Loucy (cell line): ENCODE results near the gene ZNF665.

Source experiments
- H2AFZ ChIP-seq: fragments of 200-600 bp; sonication (generic); 2 replicates; pipeline ENCODE4 v1.6.0; 2016; ENCODE audit warnings: antibody characterized with exemption, mild to moderate bottlenecking, low read length, moderate library complexity
- H3F3A ChIP-seq: fragments of 200-600 bp; 2 replicates; pipeline ENCODE4 v1.6.0; 2016; ENCODE audit warnings: antibody characterized with exemption, low read depth, mild to moderate bottlenecking
- H3K27me3 ChIP-seq: fragments of 200-600 bp; sonication (generic); 2 replicates; pipeline ENCODE4 v1.6.1; 2014; ENCODE audit warnings: low read length, mild to moderate bottlenecking; ENCODE audit not compliant: insufficient read depth, poor library complexity, severe bottlenecking
- H3K36me3 ChIP-seq: fragments of 200-600 bp; sonication (generic); 2 replicates; pipeline ENCODE4 v1.6.1; 2016; ENCODE audit warnings: low read length; ENCODE audit not compliant: insufficient read depth
- H3K4me1 ChIP-seq: fragments of 200-600 bp; sonication (generic); 2 replicates; pipeline ENCODE4 v1.5.1; 2014; ENCODE audit warnings: low read length, mild to moderate bottlenecking; ENCODE audit not compliant: insufficient read depth, poor library complexity, severe bottlenecking
- H3K4me2 ChIP-seq: fragments of 200-600 bp; sonication (generic); 2 replicates; pipeline ENCODE4 v1.6.0; 2014; ENCODE audit warnings: antibody characterized with exemption, low read length, low read depth, mild to moderate bottlenecking; ENCODE audit not compliant: poor library complexity, severe bottlenecking
- H3K4me3 ChIP-seq: fragments of 200-600 bp; sonication (generic); 2 replicates; pipeline ENCODE4 v1.5.1; 2014; ENCODE audit warnings: low read length, mild to moderate bottlenecking, mixed read lengths; ENCODE audit not compliant: poor library complexity, severe bottlenecking
- H3K79me2 ChIP-seq: fragments of 200-600 bp; sonication (generic); 2 replicates; pipeline ENCODE4 v1.6.1; 2014; ENCODE audit warnings: low read length; ENCODE audit not compliant: insufficient read depth
- H3K9ac ChIP-seq: fragments of 200-600 bp; sonication (generic); 2 replicates; pipeline ENCODE4 v1.6.0; 2014; ENCODE audit warnings: mild to moderate bottlenecking, low read depth, low read length, moderate library complexity; ENCODE audit not compliant: poor library complexity, severe bottlenecking
- H3K9me2 ChIP-seq: fragments of 200-600 bp; sonication (generic); replicated peaks from 2 replicates; pipeline ENCODE4 v1.6.1; 2016; ENCODE audit warnings: low read depth, low read length, mixed read lengths
- H3K9me3 ChIP-seq: fragments of 200-600 bp; sonication (generic); 2 replicates; pipeline ENCODE4 v1.6.1; 2014; ENCODE audit warnings: mild to moderate bottlenecking, antibody characterized with exemption, low read length, low read depth; ENCODE audit not compliant: insufficient read depth
- H4K20me1 ChIP-seq: fragments of 200-600 bp; sonication (generic); 2 replicates; pipeline ENCODE4 v1.6.0; 2014; ENCODE audit warnings: antibody characterized with exemption, low read length, mild to moderate bottlenecking; ENCODE audit not compliant: insufficient read depth, poor library complexity, severe bottlenecking
- CTCF ChIP-seq: fragments of 200-600 bp; sonication (generic); conservative IDR thresholded peaks from 2 replicates; pipeline ENCODE4 v1.5.1; 2014; ENCODE audit warnings: mild to moderate bottlenecking, antibody characterized with exemption, low read length
- EZH2phosphoT487 ChIP-seq: fragments of 200-600 bp; IDR thresholded peaks from 2 replicates; pipeline ENCODE4 v1.6.1; 2018; ENCODE audit warnings: antibody characterized with exemption, mild to moderate bottlenecking, moderate library complexity, borderline replicate concordance

ZNF665 gene

DNA sequence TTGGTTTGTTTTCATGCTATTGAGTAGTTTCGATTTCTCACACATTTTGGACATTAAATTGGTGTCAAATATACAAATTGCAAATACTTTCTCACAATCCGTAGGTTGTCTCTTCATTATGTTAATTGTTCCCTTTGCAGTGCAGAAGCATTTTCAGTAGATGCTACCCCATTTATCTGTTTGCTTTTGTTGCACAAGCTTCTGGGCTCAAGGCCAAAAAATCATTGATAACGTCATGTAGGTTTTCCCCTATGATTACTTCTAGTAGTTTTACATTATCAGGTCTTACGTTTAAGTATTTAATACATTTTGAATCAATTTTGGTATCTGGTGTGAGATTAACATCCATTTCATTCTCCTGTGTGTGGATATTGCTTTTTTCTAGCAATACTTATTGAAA, 20.3 kb downstream of the ZNF665 start:
- Histone ChIP-seq H3F3A (no peaks in the 10 kb centered on the region), H2AFZ (no peak overlapping the region), H3K4me3 (no peak overlapping the region), H3K79me2 (no peaks in the 10 kb centered on the region), H4K20me1 (no peaks in the 10 kb centered on the region), H3K27me3 (no peaks in the 10 kb centered on the region), H3K9me2 (no peaks in the 10 kb centered on the region), H3K9me3 (no peaks in the 10 kb centered on the region), H3K36me3 (no peaks in the 10 kb centered on the region), H3K4me1 (no peaks in the 10 kb centered on the region), H3K4me2 (no peak overlapping the region), H3K9ac (no peak overlapping the region)
- TF ChIP-seq CTCF (no peak), EZH2phosphoT487 (no peak)

DNA sequence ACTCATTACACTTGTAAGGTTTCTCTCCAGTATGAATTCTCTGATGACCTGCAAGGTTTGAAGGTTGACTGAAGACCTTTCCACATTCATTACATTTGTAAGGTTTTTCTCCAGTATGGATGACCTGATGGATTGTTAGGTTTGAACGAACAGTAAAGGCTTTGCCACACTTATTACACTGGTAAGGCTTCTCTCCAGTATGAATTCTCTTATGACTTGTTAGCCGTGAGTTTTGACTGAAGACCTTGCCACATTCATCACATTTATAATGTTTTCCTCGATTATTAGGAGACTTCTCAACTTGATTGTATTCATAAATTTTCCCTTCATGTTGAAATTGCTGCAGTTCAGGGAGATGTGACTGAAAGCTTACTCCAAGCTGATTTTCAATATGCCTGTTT, 27.5 kb downstream of the ZNF665 start:
- H3K9me2 ChIP-seq, result no peaks in the 10 kb centered on the region
- no peaks in the 10 kb centered on the region for H3F3A ChIP-seq
- no peaks in the 10 kb centered on the region for H3K27me3 ChIP-seq
- H3K9ac ChIP-seq, result no peak overlapping the region
- no peaks in the 10 kb centered on the region for H4K20me1 ChIP-seq
- no peak overlapping the region for H2AFZ ChIP-seq
- H3K4me1 ChIP-seq, result no peaks in the 10 kb centered on the region
- no peak overlapping the region for H3K4me3 ChIP-seq
- H3K4me2 ChIP-seq, result no peak overlapping the region
- H3K36me3 ChIP-seq, result peaks cover 3% of the 10 kb centered on the region; the same call in 1 of the 2 replicates
- H3K9me3 ChIP-seq, result peaks cover 30% of the 10 kb centered on the region; the same call in 1 of the 2 replicates
- no peak for TF ChIP-seq CTCF
- TF ChIP-seq EZH2phosphoT487, result no peak
- no peaks in the 10 kb centered on the region for H3K79me2 ChIP-seq

DNA sequence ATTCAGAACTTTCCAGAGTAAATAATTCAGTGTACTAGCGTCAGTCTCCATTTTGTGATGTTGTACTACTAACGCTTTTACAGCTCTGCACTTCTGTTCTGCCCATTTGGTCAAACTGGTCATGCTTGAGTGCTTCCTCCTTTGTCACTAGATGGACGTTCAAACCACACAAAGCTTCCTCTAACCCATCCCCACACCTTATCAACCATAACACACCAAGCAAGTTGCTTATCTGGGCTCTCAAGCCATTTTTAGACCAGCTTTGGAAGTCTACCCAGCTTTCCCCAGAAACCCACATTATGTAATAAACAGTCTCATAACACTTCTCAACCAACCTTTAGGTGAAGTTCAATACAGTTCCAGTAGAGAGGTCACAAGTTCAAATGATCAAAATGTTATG, 32.0 kb downstream of the ZNF665 start:
- Histone ChIP-seq H3K9me3 (peaks cover 20% of the 10 kb centered on the region; the same call in 1 of the 2 replicates), H3K27me3 (no peaks in the 10 kb centered on the region), H3K4me1 (peaks cover 23% of the 10 kb centered on the region), H3K79me2 (peaks cover 22% of the 10 kb centered on the region), H3K9ac (no peak overlapping the region), H3K4me3 (no peak overlapping the region), H3F3A (no peaks in the 10 kb centered on the region), H3K9me2 (no peaks in the 10 kb centered on the region), H2AFZ (no peak overlapping the region), H4K20me1 (peaks cover 7% of the 10 kb centered on the region), H3K36me3 (peaks cover 3% of the 10 kb centered on the region; the same call in 1 of the 2 replicates), H3K4me2 (no peak overlapping the region)
- no peak for TF ChIP-seq CTCF
